Measurements from ENCODE around the gene JAKMIP1.

The JAKMIP1 gene

DNA sequence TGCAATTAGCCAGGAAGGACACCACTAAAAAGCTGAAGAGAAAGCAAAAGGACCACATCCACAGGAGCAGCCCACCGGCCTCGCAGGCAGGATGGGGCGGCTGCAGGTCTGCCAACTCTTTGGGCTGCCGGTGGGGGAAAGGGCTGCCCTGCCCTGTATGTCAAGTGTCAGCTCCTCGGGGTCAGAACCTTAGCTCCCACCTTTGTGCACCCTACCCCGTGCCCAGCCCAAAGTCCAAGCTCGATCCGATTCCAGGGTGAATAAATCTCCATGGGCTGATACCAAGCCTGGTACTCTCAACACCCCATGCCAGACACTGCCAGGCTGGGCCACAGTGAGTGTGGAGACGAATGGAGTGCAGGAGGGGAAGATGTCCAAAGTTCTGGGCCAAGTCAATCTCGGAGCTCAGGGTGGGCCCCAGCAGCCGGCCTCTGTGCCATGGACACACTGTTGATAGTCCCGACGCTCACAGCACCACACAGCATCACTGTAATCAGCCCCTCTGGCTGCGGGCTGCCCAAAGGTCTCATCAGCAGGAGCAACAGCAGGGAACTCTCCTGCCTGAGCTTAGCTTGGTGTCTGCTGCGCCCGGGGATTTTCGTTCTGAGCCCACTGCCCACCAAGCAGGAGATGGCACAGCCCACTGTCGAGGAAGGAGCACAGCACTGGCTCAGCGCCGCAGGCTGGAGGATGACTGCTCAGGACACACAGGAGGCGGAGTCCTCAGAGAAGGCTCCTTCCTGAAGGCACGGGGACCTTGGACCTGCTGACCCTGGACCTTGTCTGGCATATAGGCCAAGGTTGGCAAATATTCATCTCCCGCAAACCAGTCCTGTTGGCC is 84.4 kb downstream of the JAKMIP1 start:
- no peak for DNase-seq

DNA sequence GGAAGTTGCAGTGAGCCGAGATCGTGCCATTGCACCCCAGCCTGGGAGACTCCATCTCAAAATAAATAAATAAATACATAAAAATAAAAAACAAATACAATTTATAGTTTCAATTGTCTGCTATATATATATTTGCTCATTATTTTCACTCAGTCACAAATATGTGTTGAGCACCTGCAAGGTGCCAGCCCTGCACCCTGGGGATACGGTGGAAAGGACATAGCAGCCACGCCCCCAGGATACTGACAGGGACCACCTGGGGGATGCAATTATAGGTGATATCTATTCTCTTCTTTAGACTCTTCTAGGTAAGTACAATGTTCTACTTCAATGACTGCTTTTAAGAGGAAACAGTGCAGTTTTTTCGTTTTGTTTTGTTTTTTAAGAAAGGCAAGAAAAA is 85.0 kb downstream of the JAKMIP1 start:
- DNase-seq = no peak

GRCh38 chr4:6114601-6115000 is 85.7 kb downstream of the JAKMIP1 start:
- no peak for DNase-seq

GRCh38 chr4:6114181-6114580 is 86.2 kb downstream of the JAKMIP1 start:
- no peak for DNase-seq

DNA sequence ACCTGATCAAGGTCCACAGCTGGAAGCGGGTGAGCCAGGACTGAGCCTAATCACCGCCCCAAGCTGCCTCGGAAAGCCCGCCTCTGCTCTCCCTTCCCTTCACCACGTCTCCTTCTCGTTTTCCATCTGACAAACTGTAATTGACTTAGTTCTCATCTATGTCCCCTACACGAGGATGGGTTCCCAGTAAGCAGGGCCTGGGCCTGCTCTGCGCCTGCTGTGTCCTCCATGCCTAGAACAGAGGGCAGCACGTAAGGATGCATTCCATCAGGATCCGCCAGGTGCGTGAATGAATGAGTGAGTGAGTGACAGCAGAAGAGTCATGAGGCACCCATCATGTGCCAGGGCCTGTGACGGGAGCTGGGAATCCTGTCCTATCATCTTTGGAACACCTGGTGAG is 86.7 kb downstream of the JAKMIP1 start:
- no peak for DNase-seq

GRCh38 chr4:6112606-6113290 is 87.6 kb downstream of the JAKMIP1 start:
- DNase-seq = no peak

- DNase-seq = no peak
Measured at GRCh38 chr4:6111354-6111960, 88.9 kb downstream of the JAKMIP1 start.

DNA sequence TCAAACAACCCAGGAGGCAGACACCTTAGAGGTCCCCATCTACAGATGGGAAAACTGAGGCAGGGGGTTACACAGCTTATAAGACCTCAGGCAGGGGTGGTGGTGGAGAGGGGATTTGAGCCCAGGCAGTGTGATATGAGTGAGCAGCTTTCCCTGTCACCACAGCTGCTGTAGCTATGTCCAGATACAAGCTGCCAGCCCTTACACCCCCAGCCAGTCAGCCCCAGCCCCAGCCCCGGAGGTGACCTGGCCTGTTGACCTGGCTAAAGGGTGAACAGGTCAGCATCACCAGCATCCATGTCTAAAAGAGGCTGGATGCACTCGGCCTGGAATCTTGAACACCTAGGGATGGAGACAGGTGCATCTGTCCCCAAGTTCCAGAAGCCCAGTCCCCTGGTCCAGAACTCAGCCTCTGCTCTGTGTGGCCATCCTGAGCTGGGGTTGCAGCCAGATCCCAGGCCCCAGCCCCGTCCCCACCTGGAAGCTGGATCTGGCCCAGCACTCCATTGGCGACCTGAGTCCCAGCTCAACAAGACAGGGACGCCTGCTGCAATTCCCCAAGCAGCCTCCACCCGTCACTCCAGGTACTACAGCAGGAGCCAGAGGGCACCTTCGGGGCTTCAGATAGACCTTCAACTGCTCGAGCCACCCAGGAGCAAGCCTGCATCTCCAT is 89.5 kb downstream of the JAKMIP1 start:
- DNase-seq = no peak

DNA sequence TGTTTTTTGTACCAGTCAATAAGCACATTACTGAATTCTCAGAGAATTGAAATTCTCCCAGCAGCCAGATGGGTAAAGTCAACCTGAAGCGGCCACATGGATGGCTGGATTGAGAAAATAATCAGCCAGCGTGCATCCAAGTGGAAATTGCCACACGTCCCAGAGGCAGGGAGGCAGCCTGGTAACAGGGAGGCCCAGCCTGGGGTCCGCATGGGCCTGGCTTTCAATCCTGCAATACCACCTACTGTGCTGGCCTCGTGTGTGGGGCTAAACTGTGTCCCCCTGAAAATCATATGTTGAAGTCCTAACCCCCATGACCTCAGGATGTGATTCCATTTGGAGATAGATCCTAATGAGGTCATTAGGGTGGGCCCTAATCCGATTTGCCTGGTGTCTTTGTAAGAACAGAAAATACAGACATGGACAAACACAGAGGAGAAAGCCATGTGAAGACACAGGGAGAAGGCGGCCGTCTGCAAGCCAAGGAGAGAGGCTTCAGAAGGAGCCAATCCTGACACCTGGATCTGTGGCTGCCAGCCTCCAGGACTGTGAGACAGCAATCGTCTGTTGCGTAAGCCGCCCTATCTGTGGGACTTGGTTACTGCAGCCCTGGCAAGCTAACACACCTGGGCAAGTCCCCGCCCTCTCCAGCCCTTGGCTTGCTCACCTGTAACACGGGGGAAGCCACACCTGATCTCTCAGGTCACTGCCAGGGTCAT is 90.3 kb downstream of the JAKMIP1 start:
- DNase-seq = no peak

DNA sequence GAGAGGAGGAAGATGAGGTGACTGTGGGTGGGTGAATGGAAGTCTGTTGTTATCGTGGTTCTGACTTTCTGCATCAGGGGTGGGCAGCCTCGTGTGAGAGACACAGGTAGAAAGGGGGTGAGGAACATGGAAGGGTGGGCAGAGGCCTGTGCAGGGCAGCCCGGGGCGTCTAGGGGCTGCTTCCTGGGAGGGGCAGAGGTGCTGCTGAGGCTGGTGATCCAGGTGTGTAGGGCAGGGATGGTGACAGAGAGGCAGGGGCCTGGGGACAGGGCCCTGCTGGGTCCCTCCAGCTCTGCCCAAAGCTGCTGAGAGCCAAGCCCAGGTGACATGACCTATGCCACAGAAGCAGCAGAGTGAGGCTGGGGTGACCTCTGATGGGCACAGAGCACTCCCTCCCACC is 92.5 kb downstream of the JAKMIP1 start:
- DNase-seq = no peak

DNA sequence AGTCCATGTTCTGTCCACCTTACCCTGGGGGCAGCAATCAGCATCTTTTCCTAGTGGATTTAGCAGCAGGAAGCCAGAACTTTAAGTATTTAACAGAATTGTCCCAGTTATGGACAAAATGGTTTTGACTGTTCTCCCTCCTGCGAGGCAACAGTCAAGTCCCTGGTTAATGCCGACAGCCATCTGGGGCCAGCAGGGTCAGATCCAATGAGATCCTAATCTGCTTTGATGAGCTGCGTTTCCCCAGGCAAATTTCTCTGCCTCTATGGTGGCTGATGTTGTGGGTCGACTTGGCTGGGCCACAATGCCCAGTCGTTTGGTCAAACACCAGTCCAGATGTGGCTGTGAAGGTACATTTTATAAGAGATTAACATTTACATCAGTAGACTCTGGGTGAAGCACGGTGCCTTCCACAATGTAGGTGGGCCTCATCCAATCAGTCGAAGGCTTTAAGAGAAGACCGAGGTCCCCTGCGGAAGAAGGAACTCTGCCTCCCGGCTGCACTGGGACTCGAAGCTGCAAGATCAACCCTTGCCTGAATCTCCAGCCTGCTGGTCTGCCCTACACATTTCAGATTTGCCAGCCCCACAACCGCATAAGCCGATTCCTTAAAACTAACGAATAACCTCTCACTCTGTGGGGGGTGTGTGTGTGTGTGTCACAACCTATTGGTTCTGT is 93.1 kb downstream of the JAKMIP1 start:
- DNase-seq = no peak

GRCh38 chr4:6106156-6106555 is 94.2 kb downstream of the JAKMIP1 start:
- DNase-seq = no peak

GRCh38 chr4:6105311-6105911 is 94.9 kb downstream of the JAKMIP1 start:
- no peak for DNase-seq

DNA sequence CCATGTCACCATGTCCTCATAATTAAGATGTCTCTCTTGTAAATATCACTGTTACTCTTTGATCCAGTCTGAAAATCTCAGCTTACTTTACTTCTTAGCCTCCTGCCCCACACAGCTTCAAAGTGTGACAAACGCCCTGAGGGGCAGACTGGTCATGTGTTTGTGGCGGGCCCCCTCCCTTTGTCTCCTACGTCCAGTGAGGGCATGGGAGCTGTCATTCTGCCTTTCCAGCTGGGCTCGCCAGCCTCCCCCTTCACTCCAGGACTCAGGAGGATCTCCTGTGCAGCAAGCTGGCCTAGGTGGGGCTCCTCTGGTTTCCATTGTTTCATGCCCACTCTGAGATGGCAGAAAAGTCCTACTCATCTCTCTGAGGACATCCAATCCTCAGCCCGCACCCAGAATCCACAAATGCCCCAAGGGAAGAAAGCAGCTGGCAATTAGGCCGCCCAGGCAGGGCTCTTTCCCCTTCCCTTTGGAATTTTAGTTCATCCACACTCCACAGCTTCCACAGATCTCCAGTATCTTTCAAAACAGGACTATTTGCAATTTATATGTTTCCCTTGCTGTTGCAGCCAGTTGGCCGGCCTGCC is 95.7 kb downstream of the JAKMIP1 start:
- no peak for DNase-seq

DNA sequence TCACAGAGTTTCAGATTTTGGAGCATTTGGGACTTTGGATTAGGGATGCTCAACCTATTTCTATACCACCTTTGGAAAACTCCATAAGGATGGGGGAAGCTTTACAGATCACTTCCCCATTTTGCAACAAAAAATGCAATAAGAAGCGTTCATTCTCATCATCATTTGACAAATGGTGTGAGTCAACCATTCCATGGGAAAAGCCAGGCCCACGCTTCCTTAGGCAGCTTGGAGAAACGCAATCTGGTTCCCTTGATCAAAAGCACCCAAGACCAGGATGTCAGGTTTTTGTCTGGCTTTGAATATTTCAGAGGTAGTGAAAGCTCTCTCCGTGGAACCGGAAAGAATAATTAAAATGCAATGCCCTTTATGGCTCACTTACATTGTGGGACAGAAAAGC is 102.8 kb downstream of the JAKMIP1 start:
- DNase-seq = no peak

- no peak for DNase-seq
Measured at GRCh38 chr4:6095897-6096296, 104.5 kb downstream of the JAKMIP1 start.

DNA sequence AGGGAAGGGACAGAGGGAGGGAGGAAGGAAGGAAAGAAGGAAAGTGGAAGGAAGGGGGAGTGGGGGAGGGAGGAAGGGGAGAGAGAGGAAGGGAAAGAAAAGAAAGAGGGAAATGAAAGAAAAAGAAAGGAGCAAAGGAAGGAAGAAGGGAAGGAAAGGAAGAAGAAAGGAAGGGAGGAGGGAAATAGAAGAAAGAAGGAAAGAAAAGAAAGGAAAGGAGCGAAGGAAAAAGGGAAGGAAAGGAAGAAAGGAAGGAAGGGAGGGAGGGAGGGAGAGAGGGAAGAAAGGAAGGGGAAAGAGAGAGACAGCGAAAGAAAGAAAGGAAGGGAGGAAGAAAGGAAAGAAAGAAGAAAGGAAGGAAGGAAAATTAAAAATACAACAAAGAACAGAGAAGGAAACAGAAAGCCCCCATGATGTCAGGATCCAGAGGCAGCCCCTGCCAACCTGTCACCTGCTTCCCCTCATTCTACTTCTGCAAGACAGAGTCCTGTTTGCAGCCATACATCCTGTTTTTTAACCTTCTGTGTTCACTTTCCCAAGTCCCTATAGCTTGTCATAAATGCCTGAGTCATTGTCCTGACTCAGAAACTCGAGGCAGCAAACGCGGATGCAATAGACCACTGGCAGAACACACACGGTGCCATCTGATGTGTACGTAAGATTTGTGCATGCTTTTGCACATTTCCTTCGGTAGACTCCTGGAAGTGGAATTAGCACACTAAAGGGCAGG is 105.2 kb downstream of the JAKMIP1 start:
- DNase-seq = no peak

DNA sequence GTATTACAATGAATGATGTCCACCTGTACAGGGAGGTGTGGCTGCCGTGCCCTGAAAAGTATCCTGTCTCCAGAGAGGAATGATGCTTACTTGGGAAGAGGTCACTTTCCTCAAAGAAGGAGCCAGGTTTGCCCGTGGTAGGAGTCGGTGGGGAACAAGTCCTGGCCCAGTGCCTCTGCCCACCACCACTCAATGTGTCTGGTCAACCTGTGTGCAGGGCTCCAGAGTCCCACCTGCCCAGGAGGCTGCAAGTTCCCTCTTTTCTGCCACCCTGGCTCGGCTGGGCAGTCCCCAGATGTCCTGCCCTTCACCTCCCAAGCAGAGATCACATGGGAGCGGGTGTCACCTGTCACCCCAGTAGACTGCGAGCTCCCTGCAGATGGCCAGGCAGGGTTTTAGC is 106.7 kb downstream of the JAKMIP1 start:
- DNase-seq = no peak

DNA sequence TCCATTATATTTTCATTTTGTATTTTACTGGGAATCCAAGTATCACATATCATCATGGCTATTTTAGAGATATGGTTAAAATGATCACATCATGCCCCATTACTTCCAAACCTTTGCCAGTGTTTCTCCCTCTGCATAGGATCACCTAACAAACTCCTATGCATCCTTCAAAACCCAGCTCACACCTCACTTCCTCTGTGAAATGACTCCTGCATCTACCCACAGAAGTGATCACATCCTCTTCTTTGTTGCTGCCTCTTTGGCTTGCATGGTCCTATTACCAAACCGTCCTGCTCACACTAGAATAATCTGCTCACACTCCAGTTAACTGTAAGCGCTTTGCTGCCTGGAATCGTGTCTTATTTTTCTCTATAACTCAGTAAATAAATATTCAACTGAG is 107.4 kb downstream of the JAKMIP1 start:
- DNase-seq = no peak

GRCh38 chr4:6092131-6092530 is 108.2 kb downstream of the JAKMIP1 start:
- DNase-seq = no peak

DNA sequence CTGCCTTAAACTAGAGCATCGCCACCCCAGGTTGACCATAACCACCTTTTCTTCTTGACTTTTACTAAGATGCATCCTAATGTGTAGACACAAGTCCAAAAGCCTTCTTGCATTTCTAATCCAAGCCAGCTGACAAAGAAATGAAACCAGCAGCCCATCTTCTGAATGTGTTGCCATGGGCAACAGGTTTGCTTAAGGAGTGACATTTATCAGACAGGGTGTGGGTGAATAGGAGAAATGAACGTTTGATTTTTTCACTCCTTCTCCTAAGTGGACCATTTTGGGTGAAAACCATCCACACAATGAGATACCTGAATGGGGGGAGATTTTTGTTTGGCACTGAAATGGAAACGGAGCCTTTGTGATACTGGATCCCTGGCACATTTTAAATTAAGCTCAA is 109.4 kb downstream of the JAKMIP1 start:
- DNase-seq = no peak
